Activated CD4-positive, alpha-beta T cell treated with anti-CD3 and anti-CD28 coated beads, Interleukin-2, amount 50 U/mL, for 48 hours (primary cell): ENCODE measurements around the gene MZB1.
"Not testable (repeated sequence)": the region's sequence is repeated elsewhere in the genome, so short reads cannot be mapped to it uniquely, and the experiment has no call there.

Experiments
- DNase-seq, 2 experiments: peaks; one replicate each; pipeline ENCODE4 v3.0.0-alpha.2; 2020

Gene MZB1

DNA sequence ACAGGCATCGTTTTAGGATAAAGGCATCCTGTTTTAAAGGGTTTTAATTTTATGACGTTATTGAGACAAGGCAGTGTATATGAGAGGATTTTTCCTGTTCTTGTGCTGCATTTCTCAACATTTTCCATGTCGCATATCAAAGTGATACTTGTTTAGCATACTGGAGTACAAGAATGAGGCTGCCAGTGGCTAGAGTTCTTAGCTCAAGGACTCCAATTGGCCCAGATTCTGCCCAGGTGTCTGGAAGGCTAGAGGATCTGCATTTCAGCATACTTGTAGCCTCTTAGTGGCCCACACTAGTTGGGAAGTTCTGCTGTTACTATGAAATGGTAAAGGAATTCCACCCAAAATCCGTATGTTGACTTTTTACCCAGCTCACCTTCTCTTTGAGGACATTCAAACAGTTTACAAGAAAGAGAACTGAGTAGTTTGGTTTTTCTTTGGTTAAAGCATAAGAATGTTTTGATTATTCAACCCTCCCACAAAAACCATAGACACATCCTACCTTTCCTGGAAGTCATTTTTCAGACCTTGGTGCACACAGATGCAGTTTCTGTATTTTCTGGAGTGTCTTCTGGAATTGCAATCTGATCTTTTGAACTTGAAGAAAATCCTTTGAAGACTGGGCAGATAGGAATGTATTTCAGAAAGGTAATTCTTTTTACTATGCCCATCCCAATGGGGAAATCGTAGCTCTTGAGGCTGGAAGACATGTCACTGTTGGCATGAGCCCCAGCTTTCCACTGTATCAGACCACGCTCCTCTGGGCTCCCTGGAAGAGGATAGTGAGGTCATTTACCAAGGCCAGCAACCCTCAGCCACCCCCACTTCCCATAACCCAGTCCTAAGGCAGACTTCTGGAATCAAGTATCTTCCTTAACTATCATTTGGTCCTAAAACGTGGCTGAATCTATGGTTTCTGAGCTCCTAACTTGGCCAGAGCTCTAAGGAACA lies 18.0 kb downstream of the MZB1 start:
- DNase-seq = no peak

GRCh38 chr5:139369181-139369580 lies 20.5 kb downstream of the MZB1 start:
- DNase-seq = no peak

- DNase-seq = no peak
These were observed 21.1 kb downstream of the MZB1 start for GRCh38 chr5:139368613-139369012.

DNA sequence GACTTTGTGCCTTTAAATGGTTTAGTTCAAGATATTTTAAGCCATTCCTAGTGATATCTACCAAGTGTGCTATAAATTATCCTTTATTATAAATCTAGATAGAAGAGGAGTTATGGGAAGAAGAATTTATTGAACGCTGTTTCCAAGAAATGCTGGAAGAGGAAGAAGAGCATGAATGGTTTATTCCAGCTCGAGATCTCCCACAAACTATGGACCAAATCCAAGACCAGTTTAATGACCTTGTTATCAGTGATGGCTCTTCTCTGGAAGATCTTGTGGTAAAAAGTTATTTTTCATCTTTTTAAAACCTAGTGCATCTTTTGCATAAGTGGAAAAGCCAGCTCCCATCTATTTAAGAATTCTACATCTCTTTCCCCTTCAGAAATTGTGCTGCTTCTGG lies 25.2 kb downstream of the MZB1 start:
- no peak for DNase-seq

- no peak for DNase-seq
These were observed 25.8 kb downstream of the MZB1 start for GRCh38 chr5:139363937-139364336.

DNA sequence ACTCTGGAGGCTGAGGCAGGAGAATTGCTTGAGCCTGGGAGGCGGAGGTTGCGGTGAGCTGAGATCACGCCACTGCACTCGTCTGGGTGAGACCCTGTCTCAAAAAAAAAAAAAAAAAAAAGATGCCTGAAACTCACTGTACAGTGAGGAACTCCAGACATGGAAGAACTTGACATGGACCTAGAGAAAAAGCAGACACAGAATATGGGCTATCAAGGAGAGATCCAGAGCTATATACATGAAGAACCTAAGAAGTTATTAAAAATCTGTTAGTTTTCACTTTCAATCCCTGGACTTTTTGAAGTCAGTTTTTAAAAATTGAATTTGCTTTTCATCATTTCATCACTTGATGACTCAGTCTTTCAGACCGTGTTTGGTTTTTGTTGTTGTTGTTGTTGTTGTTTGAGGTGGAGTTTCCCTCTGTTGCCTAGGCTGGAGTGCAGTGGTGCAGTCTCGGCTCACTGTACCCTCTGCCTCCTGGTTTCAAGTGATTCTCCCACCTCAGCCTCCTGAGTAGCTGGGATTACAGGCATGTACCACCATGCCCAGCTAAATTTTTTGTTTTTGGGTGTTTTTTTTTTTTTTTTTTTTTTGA lies 27.8 kb downstream of the MZB1 start:
- DNase-seq = no peak

DNA sequence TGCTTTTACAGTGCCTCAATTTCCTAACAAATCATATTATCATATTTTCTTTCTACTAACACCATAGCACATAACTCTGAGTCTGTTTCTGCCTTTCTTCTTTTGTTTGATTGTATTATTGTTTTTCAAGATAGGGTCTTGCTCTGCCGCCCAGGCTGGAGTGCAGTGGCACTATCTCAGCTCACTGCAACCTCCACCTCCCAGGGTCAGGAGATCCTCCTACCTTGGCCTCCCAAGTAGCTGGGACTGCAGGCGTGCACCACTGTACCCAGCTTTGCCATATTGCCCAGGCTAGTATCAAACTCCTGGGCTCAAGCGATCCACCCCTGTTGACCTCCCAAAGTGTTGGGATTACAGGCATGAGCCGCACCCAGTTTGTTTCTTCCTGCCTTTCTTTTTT lies 29.3 kb downstream of the MZB1 start:
- no peak for DNase-seq

DNA sequence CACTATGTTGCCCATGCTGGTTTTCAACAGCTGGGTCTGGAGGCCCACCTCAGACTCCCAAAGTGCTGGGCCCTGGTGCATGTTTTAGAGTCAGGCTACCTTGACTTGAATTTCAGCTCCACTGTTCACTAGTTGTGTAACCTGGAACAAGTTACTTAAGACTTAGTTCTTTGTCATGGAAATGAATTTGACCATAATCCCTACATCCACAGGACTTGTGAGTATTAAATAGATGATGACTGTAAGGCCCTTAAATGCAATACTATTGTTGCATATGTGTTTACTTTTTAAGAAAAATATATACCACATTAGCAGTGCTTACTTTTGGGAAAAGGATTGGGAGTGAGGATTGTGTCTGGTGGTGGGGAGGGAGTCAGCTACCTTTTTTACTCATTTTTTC lies 31.6 kb downstream of the MZB1 start:
- DNase-seq = no peak

DNA sequence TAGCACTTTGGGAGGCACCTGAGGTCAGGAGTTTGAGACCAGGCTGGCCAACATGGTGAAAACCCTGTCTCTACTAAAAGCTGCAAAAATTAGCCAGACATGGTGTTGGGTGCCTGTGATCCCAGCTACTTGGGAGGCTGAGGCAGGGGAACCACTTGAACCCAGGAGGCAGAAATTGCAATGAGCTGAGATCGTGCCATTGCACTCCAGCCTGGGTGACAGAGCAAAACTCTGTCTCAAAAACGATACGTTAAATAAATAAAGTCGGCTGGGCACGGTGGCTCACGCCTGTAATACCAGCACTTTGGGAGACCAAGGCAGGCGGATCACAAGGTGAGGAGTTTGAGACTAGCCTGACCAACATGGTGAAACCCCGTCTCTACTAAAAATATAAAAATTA lies 33.8 kb downstream of the MZB1 start:
- not testable (repeated sequence) for DNase-seq

DNA sequence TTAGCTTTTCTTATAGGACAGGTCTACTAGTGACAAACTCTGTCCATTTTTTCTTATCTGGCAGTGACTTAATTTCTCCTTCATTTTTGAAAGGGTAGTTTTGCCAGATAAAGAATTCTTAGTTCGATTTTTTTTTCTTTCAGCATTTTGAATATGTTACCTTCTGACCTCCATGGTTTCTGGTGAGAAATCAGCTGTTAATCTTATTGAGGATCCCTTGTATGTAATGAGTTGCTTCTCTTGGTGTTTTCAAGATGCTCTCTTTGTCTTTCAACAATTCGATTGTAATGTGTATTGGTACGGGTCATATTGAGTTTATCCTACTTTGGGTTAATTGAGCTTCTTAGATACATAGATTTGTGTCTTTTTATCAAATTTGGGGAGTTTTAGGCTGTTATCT lies 35.5 kb downstream of the MZB1 start:
- DNase-seq = no peak

- DNase-seq = not testable (repeated sequence)
These were observed 41.9 kb downstream of the MZB1 start for GRCh38 chr5:139347863-139348262.

DNA sequence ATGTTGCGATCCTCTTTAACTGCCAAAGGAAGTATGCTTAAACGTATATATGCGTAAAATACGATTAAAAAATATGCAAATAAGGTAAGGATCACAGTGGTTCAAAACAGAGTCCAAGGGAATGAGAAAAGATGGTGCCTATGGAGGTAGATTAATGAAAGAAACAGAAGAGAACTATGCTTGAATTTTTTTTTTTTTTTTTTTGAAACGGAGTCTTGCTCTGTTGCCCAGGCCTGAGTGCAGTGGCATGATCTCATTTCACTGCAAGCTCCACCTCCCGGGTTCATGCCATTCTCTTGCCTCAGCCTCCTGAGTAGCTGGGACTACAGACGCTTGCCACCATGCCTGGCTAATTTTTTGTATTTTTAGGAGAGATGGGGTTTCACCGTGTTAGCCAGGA lies 44.3 kb downstream of the MZB1 start:
- DNase-seq = not testable (repeated sequence)

- no peak for DNase-seq
These were observed 45.5 kb downstream of the MZB1 start for GRCh38 chr5:139344177-139344576.

GRCh38 chr5:139343476-139343875 lies 46.2 kb downstream of the MZB1 start:
- DNase-seq = no peak

DNA sequence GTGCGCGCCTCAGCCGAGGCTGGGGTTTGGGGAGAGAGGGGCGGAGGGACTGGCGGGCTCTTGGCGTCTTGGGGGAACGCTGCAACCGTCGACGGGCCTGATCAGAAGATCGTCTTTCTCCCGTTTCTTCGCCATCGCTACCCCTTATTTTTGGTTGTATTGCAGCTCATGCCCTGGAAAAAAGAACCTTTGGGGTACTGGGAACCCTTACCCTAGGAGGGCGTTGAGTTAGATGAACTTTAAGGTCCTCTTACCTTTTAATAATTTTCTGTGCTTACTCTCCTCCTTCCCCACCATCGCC lies 47.3 kb downstream of the MZB1 start:
- DNase-seq = no peak

DNA sequence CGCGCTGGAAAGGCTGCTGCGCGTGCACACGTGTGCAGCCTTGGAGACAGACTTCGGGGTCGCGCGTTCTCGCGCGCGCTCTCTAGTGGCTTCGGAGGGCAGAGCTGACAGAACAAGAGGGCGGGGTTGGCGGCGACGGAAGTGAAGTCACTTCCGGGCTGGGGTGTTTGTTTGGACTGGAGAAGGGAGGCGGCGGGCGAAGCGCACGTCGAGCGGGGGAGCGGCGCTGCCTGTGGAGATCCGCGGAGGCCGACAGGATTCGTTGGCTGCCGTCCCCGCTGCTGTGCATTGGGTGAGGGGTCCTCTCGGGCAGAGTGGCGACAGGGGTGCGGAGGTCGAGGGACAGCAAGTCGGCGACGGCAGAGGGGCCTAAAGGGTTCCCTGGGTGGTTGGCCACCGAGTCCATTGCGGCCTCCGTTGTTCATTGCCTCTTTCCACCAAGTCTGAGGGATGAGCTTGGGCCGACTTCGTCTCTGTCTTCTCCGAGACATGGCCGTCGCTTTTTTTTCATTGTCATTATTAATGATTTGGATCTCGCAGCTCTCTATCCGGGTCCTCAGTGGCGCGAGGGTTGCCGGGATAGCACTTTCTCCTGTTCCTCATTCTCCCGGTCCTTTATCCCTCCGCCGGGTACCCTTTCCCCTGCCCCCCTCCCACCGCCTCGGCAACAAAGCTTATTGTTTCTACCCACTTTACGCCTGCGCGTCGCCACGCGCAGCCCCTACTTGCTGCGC lies 47.9 kb downstream of the MZB1 start, which contains the start of gene PAIP2:
PAIP2 (plus strand) TSS at position 166 of the 734 bp plus-strand sequence. CDS start 21,931 bp downstream, outside the sequence.
- peak; percentile 98 to 99 for DNase-seq

GRCh38 chr5:139341187-139341688 lies 48.5 kb downstream of the MZB1 start:
- no peak for DNase-seq

- DNase-seq = no peak
These were observed 49.7 kb downstream of the MZB1 start for GRCh38 chr5:139340051-139340450.
